Activated naive CD4-positive, alpha-beta T cell treated with anti-CD3 and anti-CD28 coated beads, Interleukin-2, amount 10 ng/mL, durations not matched to agents 7 days and 5 days (primary cell): ENCODE data around the gene UGT1A5.
"Not testable (repeated sequence)": the region's sequence is repeated elsewhere in the genome, so short reads cannot be mapped to it uniquely, and the experiment has no call there.

Experiments used
- CTCF ChIA-PET: fragments of 350-600 bp; sonication (Branson Sonifier 250); formaldehyde crosslinking; loops from one replicate; lab custom pipeline; 2021; ENCODE audit warnings: antibody characterized with exemption; lab: Charles Lee
- DNase-seq: peaks from one replicate; pipeline ENCODE4 v3.0.0-alpha.2; 2020
- H3K27ac Mint-ChIP-seq: one replicate; pipeline ENCODE4 v1.8.0; 2021; ENCODE audit warnings: mild to moderate bottlenecking, moderate library complexity, mixed read lengths
- H3K27me3 Mint-ChIP-seq: one replicate; pipeline ENCODE4 v1.8.0; 2021; ENCODE audit warnings: mild to moderate bottlenecking, mixed read lengths
- H3K36me3 Mint-ChIP-seq: one replicate; pipeline ENCODE4 v1.8.0; 2021; ENCODE audit warnings: mixed read lengths
- H3K4me1 Mint-ChIP-seq: one replicate; pipeline ENCODE4 v1.8.0; 2021; ENCODE audit warnings: mixed read lengths
- H3K4me3 Mint-ChIP-seq: one replicate; pipeline ENCODE4 v1.8.0; 2021; ENCODE audit warnings: mild to moderate bottlenecking, moderate library complexity, mixed read lengths
- H3K9me3 Mint-ChIP-seq: one replicate; pipeline ENCODE4 v1.8.0; 2021; ENCODE audit warnings: mixed read lengths

The UGT1A5 gene

GRCh38 chr2:233746475-233747282 is 34.0 kb downstream of the UGT1A5 start:
- CTCF ChIA-PET: no interaction called here
- Mint-ChIP-seq H3K4me3 (no peak overlapping the region), H3K36me3 (no peaks in the 10 kb centered on the region), H3K27me3 (peaks cover 10% of the 10 kb centered on the region), H3K27ac (no peak overlapping the region), H3K9me3 (peaks cover 15% of the 10 kb centered on the region), H3K4me1 (no peaks in the 10 kb centered on the region)
- no peak for DNase-seq

GRCh38 chr2:233747283-233747544 is 34.5 kb downstream of the UGT1A5 start:
- CTCF ChIA-PET: no interaction called here
- no peaks in the 10 kb centered on the region for H3K4me1 Mint-ChIP-seq
- no peak overlapping the region for H3K4me3 Mint-ChIP-seq
- no peak overlapping the region for H3K27ac Mint-ChIP-seq
- H3K27me3 Mint-ChIP-seq: peaks cover 13% of the 10 kb centered on the region
- peaks cover 15% of the 10 kb centered on the region for H3K9me3 Mint-ChIP-seq
- DNase-seq: no peak
- no peaks in the 10 kb centered on the region for H3K36me3 Mint-ChIP-seq

GRCh38 chr2:233750689-233751088 is 38.0 kb downstream of the UGT1A5 start:
- H3K4me1 Mint-ChIP-seq, CTCF ChIA-PET, DNase-seq, H3K27ac Mint-ChIP-seq, H3K4me3 Mint-ChIP-seq, H3K36me3 Mint-ChIP-seq: not testable (repeated sequence)
- peaks cover 15% of the 10 kb centered on the region for H3K9me3 Mint-ChIP-seq
- peaks cover 10% of the 10 kb centered on the region for H3K27me3 Mint-ChIP-seq

- H3K27me3 Mint-ChIP-seq, H3K4me1 Mint-ChIP-seq, CTCF ChIA-PET, DNase-seq, H3K4me3 Mint-ChIP-seq, H3K36me3 Mint-ChIP-seq, H3K27ac Mint-ChIP-seq: not testable (repeated sequence)
- H3K9me3 Mint-ChIP-seq: peaks cover 15% of the 10 kb centered on the region
Observed at GRCh38 chr2:233751212-233752009, 38.7 kb downstream of the UGT1A5 start.

GRCh38 chr2:233754872-233755611 is 42.3 kb downstream of the UGT1A5 start:
- CTCF ChIA-PET: no interaction called here
- Mint-ChIP-seq H3K4me3 (no peak overlapping the region), H3K36me3 (no peaks in the 10 kb centered on the region), H3K4me1 (no peaks in the 10 kb centered on the region), H3K27ac (no peak overlapping the region), H3K27me3 (peaks cover 5% of the 10 kb centered on the region), H3K9me3 (peaks cover 9% of the 10 kb centered on the region)
- no peak for DNase-seq

- H3K27ac Mint-ChIP-seq: no peak overlapping the region
- H3K27me3 Mint-ChIP-seq: peaks cover 3% of the 10 kb centered on the region
- H3K4me1 Mint-ChIP-seq: no peaks in the 10 kb centered on the region
- CTCF ChIA-PET: no interaction called here
- H3K36me3 Mint-ChIP-seq: no peaks in the 10 kb centered on the region
- no peak overlapping the region for H3K4me3 Mint-ChIP-seq
- no peak for DNase-seq
- H3K9me3 Mint-ChIP-seq: peaks cover 1% of the 10 kb centered on the region
Observed at GRCh38 chr2:233756429-233757081, 43.8 kb downstream of the UGT1A5 start.

GRCh38 chr2:233758141-233758540 is 45.4 kb downstream of the UGT1A5 start:
- H3K27me3 Mint-ChIP-seq: no peaks in the 10 kb centered on the region
- H3K27ac Mint-ChIP-seq: no peak overlapping the region
- CTCF ChIA-PET: no interaction called here
- H3K4me3 Mint-ChIP-seq: no peak overlapping the region
- H3K9me3 Mint-ChIP-seq: no peaks in the 10 kb centered on the region
- H3K36me3 Mint-ChIP-seq: no peaks in the 10 kb centered on the region
- no peaks in the 10 kb centered on the region for H3K4me1 Mint-ChIP-seq
- no peak for DNase-seq

GRCh38 chr2:233758849-233759248 is 46.1 kb downstream of the UGT1A5 start:
- CTCF ChIA-PET: no interaction called here
- DNase-seq: no peak
- no peak overlapping the region for H3K27ac Mint-ChIP-seq
- peaks cover 4% of the 10 kb centered on the region for H3K27me3 Mint-ChIP-seq
- H3K4me3 Mint-ChIP-seq: no peak overlapping the region
- no peaks in the 10 kb centered on the region for H3K4me1 Mint-ChIP-seq
- no peaks in the 10 kb centered on the region for H3K36me3 Mint-ChIP-seq
- H3K9me3 Mint-ChIP-seq: no peaks in the 10 kb centered on the region

- DNase-seq: no peak
- Mint-ChIP-seq H3K27ac (no peak within 1 kb of the TSS), H3K4me1 (no peaks in the 10 kb centered on the region), H3K27me3 (peaks cover 15% of the 10 kb centered on the region), H3K4me3 (no peak within 1 kb of the TSS), H3K9me3 (no peaks in the 10 kb centered on the region), H3K36me3 (no peaks in the 10 kb centered on the region)
- CTCF ChIA-PET: no interaction called here
Observed at GRCh38 chr2:233760043-233760442, 47.3 kb downstream of the UGT1A5 start, which contains the start of gene UGT1A1. Gene UGT1A1 (plus strand): TSS chr2:233760270. CDS start chr2:233760288, 18 bp downstream.

- Mint-ChIP-seq H3K36me3 (no peaks in the 10 kb centered on the region), H3K27me3 (peaks cover 15% of the 10 kb centered on the region), H3K4me1 (no peaks in the 10 kb centered on the region), H3K9me3 (no peaks in the 10 kb centered on the region), H3K4me3 (no peak overlapping the region), H3K27ac (no peak overlapping the region)
- no peak for DNase-seq
- CTCF ChIA-PET: no interaction called here
Observed at GRCh38 chr2:233761040-233761769, 48.5 kb downstream of the UGT1A5 start.

GRCh38 chr2:233764264-233764663 is 51.6 kb downstream of the UGT1A5 start:
- DNase-seq: no peak
- H3K9me3 Mint-ChIP-seq: no peaks in the 10 kb centered on the region
- H3K36me3 Mint-ChIP-seq: no peaks in the 10 kb centered on the region
- H3K27me3 Mint-ChIP-seq: peaks cover 15% of the 10 kb centered on the region
- no peak overlapping the region for H3K4me3 Mint-ChIP-seq
- no peak overlapping the region for H3K27ac Mint-ChIP-seq
- no peaks in the 10 kb centered on the region for H3K4me1 Mint-ChIP-seq
- CTCF ChIA-PET: no interaction called here

GRCh38 chr2:233764761-233765160 is 52.1 kb downstream of the UGT1A5 start:
- H3K4me3 Mint-ChIP-seq: no peak overlapping the region
- no peak for DNase-seq
- H3K4me1 Mint-ChIP-seq: no peaks in the 10 kb centered on the region
- no peaks in the 10 kb centered on the region for H3K36me3 Mint-ChIP-seq
- peaks cover 15% of the 10 kb centered on the region for H3K27me3 Mint-ChIP-seq
- no peaks in the 10 kb centered on the region for H3K9me3 Mint-ChIP-seq
- CTCF ChIA-PET: no interaction called here
- H3K27ac Mint-ChIP-seq: no peak overlapping the region

- Mint-ChIP-seq H3K9me3 (no peaks in the 10 kb centered on the region), H3K4me1 (no peaks in the 10 kb centered on the region), H3K27ac (no peak overlapping the region), H3K4me3 (no peak overlapping the region), H3K36me3 (no peaks in the 10 kb centered on the region), H3K27me3 (peaks cover 20% of the 10 kb centered on the region)
- DNase-seq: no peak
- CTCF ChIA-PET: no interaction called here
Observed at GRCh38 chr2:233766416-233766815, 53.7 kb downstream of the UGT1A5 start.

- Mint-ChIP-seq H3K27ac (no peak overlapping the region), H3K4me3 (no peak overlapping the region), H3K36me3 (no peaks in the 10 kb centered on the region), H3K27me3 (peaks cover 20% of the 10 kb centered on the region), H3K4me1 (no peaks in the 10 kb centered on the region), H3K9me3 (no peaks in the 10 kb centered on the region)
- DNase-seq: no peak
- CTCF ChIA-PET: no interaction called here
Observed at GRCh38 chr2:233768076-233768475, 55.4 kb downstream of the UGT1A5 start.
